Liver (tissue), 9 donors: ENCODE data around the gene GHR. TPM values are rescaled to one million over a fixed set of nuclear protein-coding genes. Genes with fewer than 3 reads are reported as not detected.

Source experiments
- DNase-seq: peaks from one replicate; pipeline ENCODE4 v3.0.0-alpha.2; 2017; ENCODE audit warnings: low spot score
- H3K27ac ChIP-seq, 2 donors: one replicate each; pipeline ENCODE4 v1.7.0; 2013; ENCODE audit warnings: inconsistent platforms in 2 of 2, low read length in 2 of 2, control low read depth in 1 of 2, low read depth in 1 of 2, mild to moderate bottlenecking in 1 of 2
- H3K27me3 ChIP-seq, 4 donors: one replicate each; pipeline versions ENCODE4 v1.6.1 to v1.7.0; 2013; ENCODE audit warnings: low read length in 3 of 4, inconsistent platforms in 1 of 4, mild to moderate bottlenecking in 1 of 4, moderate library complexity in 1 of 4; ENCODE audit not compliant: control insufficient read depth in 4 of 4, insufficient read depth in 4 of 4
- H3K36me3 ChIP-seq, 4 donors: one replicate each; pipeline versions ENCODE4 v1.6.1 to v1.7.0; 2013; ENCODE audit warnings: low read length in 3 of 4, mild to moderate bottlenecking in 3 of 4, low read depth in 1 of 4, moderate library complexity in 1 of 4; ENCODE audit not compliant: control insufficient read depth in 4 of 4, insufficient read depth in 3 of 4
- H3K4me1 ChIP-seq, 4 donors: one replicate each; pipeline versions ENCODE4 v1.6.1 to v1.7.0; 2013; ENCODE audit warnings: low read length in 3 of 4, mild to moderate bottlenecking in 3 of 4, moderate library complexity in 1 of 4; ENCODE audit not compliant: control insufficient read depth in 4 of 4, insufficient read depth in 4 of 4
- H3K4me3 ChIP-seq, 3 donors: one replicate each; pipeline versions ENCODE4 v1.6.1 to v1.7.0; 2013; ENCODE audit warnings: low read length in 3 of 3, control low read depth in 1 of 3, low read depth in 1 of 3, mild to moderate bottlenecking in 1 of 3
- H3K9ac ChIP-seq, 2 donors: one replicate each; pipeline ENCODE4 v1.7.0; 2013; ENCODE audit warnings: low read length in 2 of 2, mild to moderate bottlenecking in 2 of 2, moderate library complexity in 2 of 2, control low read depth in 1 of 2, low read depth in 1 of 2
- H3K9me3 ChIP-seq, 4 donors: one replicate each; pipeline versions ENCODE4 v1.6.1 to v1.7.0; 2013; ENCODE audit warnings: low read length in 3 of 4; ENCODE audit not compliant: control insufficient read depth in 4 of 4
- ATF3 ChIP-seq: IDR thresholded peaks from 2 replicates; pipeline ENCODE4 v1.6.1; 2016; ENCODE audit warnings: antibody characterized with exemption
- EGR1 ChIP-seq, 2 donors: IDR thresholded peaks; 2 replicates each; pipeline ENCODE4 v1.6.1; 2016 to 2018; ENCODE audit warnings: antibody characterized with exemption in 2 of 2, low read depth in 2 of 2
- JUND ChIP-seq, 2 donors: IDR thresholded peaks; 2 replicates each; pipeline ENCODE4 v1.6.1; 2016; ENCODE audit warnings: antibody characterized with exemption in 2 of 2
- NR2F2 ChIP-seq: IDR thresholded peaks from 2 replicates; pipeline ENCODE4 v1.6.1; 2016; ENCODE audit warnings: antibody characterized with exemption
- RAD21 ChIP-seq, 2 donors: IDR thresholded peaks; 2 replicates each; pipeline ENCODE4 v1.6.1; 2016; ENCODE audit warnings: antibody characterized with exemption in 2 of 2, mild to moderate bottlenecking in 2 of 2
- REST ChIP-seq: IDR thresholded peaks from 2 replicates; pipeline ENCODE4 v1.6.1; 2016; ENCODE audit warnings: antibody characterized with exemption, mild to moderate bottlenecking
- RXRA ChIP-seq, 2 donors: IDR thresholded peaks; 2 replicates each; pipeline ENCODE4 v1.6.1; 2017 to 2018; ENCODE audit warnings: antibody characterized with exemption in 2 of 2, mild to moderate bottlenecking in 1 of 2
- SP1 ChIP-seq: IDR thresholded peaks from 2 replicates; pipeline ENCODE4 v1.6.1; 2018; ENCODE audit warnings: antibody characterized with exemption, mild to moderate bottlenecking
- TAF1 ChIP-seq: conservative IDR thresholded peaks from 2 replicates; pipeline ENCODE4 v1.6.1; 2016; ENCODE audit warnings: antibody characterized with exemption, mild to moderate bottlenecking
- YY1 ChIP-seq: IDR thresholded peaks from 2 replicates; pipeline ENCODE4 v1.6.1; 2016; ENCODE audit warnings: antibody characterized with exemption, mild to moderate bottlenecking
- WGBS: extraction: QIAGEN DNeasy Blood & Tissue Kit; methylation state at CpG from one replicate; pipeline ENCODE4 v1.1.7; 2013; 5-methylcytosine and 5-hydroxymethylcytosine counted together
- polyA plus RNA-seq, 2 donors: library from polyadenylated mRNA; stranded (reverse) in 1 of 2; unstranded in 1 of 2; fragments of 200-250 nt in 1 of 2; fragments of >200 nt in 1 of 2; fragmentation: Nextera tagmentation in 1 of 2; extraction: Ambion mirVana in 1 of 2; gene quantifications; one replicate each; pipeline versions ENCODE4 v1.2.1 to v1.2.3, GENCODE V29; 2013 to 2015
- total RNA-seq, 2 donors: library from RNA; depleted of rRNA; stranded (reverse); fragments of >200 nt; gene quantifications; one replicate each; pipeline ENCODE4 v1.2.3, GENCODE V29; 2014
- TF ChIP-seq, protein P1 (sequence below): fragments of 150-350 bp; IDR thresholded peaks from 2 replicates; pipeline ENCODE4 v1.5.1; 2017; ENCODE audit warnings: improper control_type of control experiment, low read depth, low read length; ENCODE audit not compliant: missing input control
- donor health status: healthy.
- donor health status: healthy.
- donor health status: healthy.
- donor health status: healthy.
- donor health status: healthy.

Gene GHR
- total and polyA plus RNA-seq, 4 donors = 6.6 to 104 (median 20.9) TPM

GRCh38 chr5:42520957-42521356 is 97.7 kb downstream of the GHR start:
- Histone ChIP-seq H3K27me3 (no peaks in the 10 kb centered on the region), H3K36me3 (no peaks in the 10 kb centered on the region), H3K4me1 (peaks cover 6 to 24% (median 17%) of the 10 kb centered on the region in 4 donors), H3K9me3 (no peaks in the 10 kb centered on the region), H3K9ac (no peak overlapping the region), H3K4me3 (no peak overlapping the region), H3K27ac (peak overlapping the region in 1 of 2 donors; percentile 7)
- TF ChIP-seq ATF3 (no peak), NR2F2 (no peak), JUND (IDR thresholded peaks at IDR 0.05) (no peak), TAF1 (no peak), RAD21 (IDR thresholded peaks at IDR 0.05) (no peak), YY1 (no peak), EGR1 (IDR thresholded peaks at IDR 0.05; ENCODE audit: low read depth in 2 of 2) (no peak)
- WGBS = 90% methylated on average over 4 of the region's 4 CpGs
- no peak for DNase-seq

GRCh38 chr5:42521406-42521805 is 98.2 kb downstream of the GHR start:
- WGBS = 81% methylated on average over 2 of the region's 2 CpGs
- Histone ChIP-seq H3K9me3 (no peaks in the 10 kb centered on the region), H3K27ac (no peak overlapping the region), H3K4me3 (no peak overlapping the region), H3K4me1 (peaks cover 3 to 20% (median 13%) of the 10 kb centered on the region in 4 donors), H3K36me3 (no peaks in the 10 kb centered on the region), H3K9ac (no peak overlapping the region), H3K27me3 (no peaks in the 10 kb centered on the region)
- DNase-seq = no peak
- TF ChIP-seq, protein P1, sequence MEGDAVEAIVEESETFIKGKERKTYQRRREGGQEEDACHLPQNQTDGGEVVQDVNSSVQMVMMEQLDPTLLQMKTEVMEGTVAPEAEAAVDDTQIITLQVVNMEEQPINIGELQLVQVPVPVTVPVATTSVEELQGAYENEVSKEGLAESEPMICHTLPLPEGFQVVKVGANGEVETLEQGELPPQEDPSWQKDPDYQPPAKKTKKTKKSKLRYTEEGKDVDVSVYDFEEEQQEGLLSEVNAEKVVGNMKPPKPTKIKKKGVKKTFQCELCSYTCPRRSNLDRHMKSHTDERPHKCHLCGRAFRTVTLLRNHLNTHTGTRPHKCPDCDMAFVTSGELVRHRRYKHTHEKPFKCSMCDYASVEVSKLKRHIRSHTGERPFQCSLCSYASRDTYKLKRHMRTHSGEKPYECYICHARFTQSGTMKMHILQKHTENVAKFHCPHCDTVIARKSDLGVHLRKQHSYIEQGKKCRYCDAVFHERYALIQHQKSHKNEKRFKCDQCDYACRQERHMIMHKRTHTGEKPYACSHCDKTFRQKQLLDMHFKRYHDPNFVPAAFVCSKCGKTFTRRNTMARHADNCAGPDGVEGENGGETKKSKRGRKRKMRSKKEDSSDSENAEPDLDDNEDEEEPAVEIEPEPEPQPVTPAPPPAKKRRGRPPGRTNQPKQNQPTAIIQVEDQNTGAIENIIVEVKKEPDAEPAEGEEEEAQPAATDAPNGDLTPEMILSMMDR = no peak
- TF ChIP-seq REST (no peak), RXRA (IDR thresholded peaks at IDR 0.05) (no peak), SP1 (no peak), EGR1 (IDR thresholded peaks at IDR 0.05; ENCODE audit: low read depth in 2 of 2) (no peak)

DNA sequence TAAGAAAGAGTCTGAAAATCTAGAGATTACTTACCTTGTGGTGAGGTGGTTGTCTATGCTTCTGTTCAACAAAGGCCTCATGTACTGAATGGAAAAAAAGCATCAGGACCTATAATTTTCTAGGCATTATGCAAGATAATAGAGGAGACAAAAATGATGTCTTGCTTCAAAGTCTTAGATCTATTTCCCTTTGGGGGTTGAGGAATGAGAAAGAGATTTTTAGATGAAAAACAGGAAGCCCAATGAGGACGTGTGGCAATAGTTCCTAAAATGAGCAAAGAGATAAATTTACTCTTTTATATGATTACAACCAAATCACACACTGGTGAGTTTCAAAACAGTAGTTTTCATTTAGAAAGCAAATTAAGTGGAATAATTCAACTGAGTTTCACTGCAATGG is 99.5 kb downstream of the GHR start:
- Histone ChIP-seq H3K27me3 (no peaks in the 10 kb centered on the region), H3K9ac (no peak overlapping the region), H3K4me1 (peaks cover 3 to 11% (median 7%) of the 10 kb centered on the region in 4 donors), H3K36me3 (no peaks in the 10 kb centered on the region), H3K9me3 (no peaks in the 10 kb centered on the region), H3K27ac (no peak overlapping the region), H3K4me3 (no peak overlapping the region)
- TF ChIP-seq JUND (IDR thresholded peaks at IDR 0.05) = peak in 1 of 2 donors; percentile 16
- no peak for TF ChIP-seq RAD21 (IDR thresholded peaks at IDR 0.05)
- WGBS = 54% methylated on average over 1 of the region's 1 CpG
- DNase-seq = no peak
